Tibial nerve (tissue), 4 donors: ENCODE measurements around the gene CD151.

ENCODE experiments used
- CTCF ChIP-seq, 5 experiments: fragments of 200-600 bp in 3 of 5; fragments of 450-650 bp in 2 of 5; sonication (generic) in 3 of 5; IDR thresholded peaks; one replicate each; pipeline ENCODE4 v1.5.1; 2016 to 2019; ENCODE audit warnings: antibody characterized with exemption in 5 of 5, mild to moderate bottlenecking in 3 of 5, moderate library complexity in 2 of 5
- EP300 ChIP-seq, 2 donors: sonication (generic); formaldehyde crosslinking; IDR thresholded peaks; one replicate each; pipeline ENCODE4 v1.6.1; 2017; ENCODE audit warnings: antibody characterized with exemption in 2 of 2, mild to moderate bottlenecking in 1 of 2

- TF ChIP-seq CTCF (IDR thresholded peaks at IDR 0.05) = peak in 2 of 5 experiments; percentile 73 to 87
- peak in 1 of 2 donors; percentile 91 for TF ChIP-seq EP300 (IDR thresholded peaks at IDR 0.05)
Observed at GRCh38 chr11:842370-843002, 9.7 kb downstream of the CD151 start, which contains the start of the genes POLR2L and TSPAN4.
